ENCODE results near the gene C20orf96. TPM values are rescaled to one million over a fixed set of nuclear protein-coding genes. Genes with fewer than 3 reads are reported as not detected.

C20orf96 gene
- total and polyA plus RNA-seq, 2 donors (not counting 3 experiments of a cell fraction or from before 2014, with no cell fraction given), result 17.0 to 17.2 TPM

DNA sequence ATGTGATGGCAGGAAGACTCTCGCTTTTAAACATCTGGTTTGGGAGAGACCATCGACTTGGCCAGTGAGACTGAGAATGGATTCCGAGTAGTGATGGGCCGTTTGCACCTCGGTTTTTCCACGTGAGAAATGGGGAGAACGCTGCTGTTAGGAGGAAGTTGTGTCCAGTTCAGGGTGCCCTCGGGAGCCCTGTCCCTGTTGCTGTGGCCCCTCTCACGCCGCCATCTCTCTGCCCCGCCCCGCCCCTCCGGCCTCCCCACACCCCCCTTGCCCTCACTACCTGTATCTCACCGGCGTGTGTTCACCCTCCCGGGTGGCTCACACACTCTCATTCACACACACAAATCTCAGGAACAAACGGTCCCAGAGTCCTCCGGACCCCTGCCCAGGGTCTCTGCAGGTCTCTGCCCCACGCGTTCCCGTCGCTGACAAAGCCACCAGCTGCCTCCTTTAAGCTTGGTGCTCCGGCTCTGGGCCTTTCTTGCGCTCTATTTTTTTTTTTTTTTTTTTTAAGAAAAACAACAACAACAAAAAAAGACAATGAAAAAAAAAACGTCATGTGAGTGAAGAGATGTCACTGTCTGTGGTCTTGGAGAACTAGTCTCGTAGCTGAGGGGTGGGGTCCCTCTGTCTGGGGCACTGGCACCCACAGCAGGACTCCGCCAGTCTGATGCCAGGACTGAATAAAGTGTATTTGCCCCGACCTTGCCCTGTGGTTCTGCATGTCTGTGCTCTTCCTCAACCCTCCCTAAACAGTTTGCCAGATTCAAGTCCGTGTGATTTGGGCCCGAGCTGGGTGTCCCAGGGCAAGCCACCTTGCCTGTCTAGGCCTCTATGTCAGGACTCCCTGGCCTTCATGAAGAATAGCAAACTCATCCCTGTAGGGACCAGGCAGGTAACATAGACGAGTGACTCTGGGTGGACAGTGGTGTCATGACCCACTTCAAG is 37.8 kb upstream of the C20orf96 start:
- H3K79me2 ChIP-seq (ENCODE audit: control insufficient read depth, insufficient read depth, low read length), result peaks cover 15% of the 10 kb centered on the region
- peak overlapping the region in 2 of 3 experiments; percentile 69 to 73 for H3K4me3 ChIP-seq (replicated peaks in 1 of 3; ENCODE audit: insufficient read depth in 1 of 3, low read depth in 1 of 3, low read length in 3 of 3)
- no peak for DNase-seq (ENCODE audit: low read depth, low spot score)
- H3K4me2 ChIP-seq (ENCODE audit: insufficient read depth, low read length), result peak overlapping the region; percentile 84
- FAIRE-seq, result no peak
- POLR2A ChIA-PET, result no interaction called here
- CTCF ChIA-PET, result interaction anchor here (0.6 to 4.6 kb wide), 6 partner anchors 10 to 70 kb away, joined by 3 to 66 read pairs (median 42); partner anchors contain the start of genes DEFB132, NRSN2 and ZCCHC3
- intact Hi-C loops (cut with micrococcal nuclease), result no loop called here
- H3K27me3 ChIP-seq (ENCODE audit: control insufficient read depth in 2 of 2, insufficient read depth in 2 of 2, low read length in 2 of 2), result no peaks in the 10 kb centered on the region
- H2AFZ ChIP-seq (ENCODE audit: low read depth, low read length), result no peak overlapping the region
- H3K9me1 ChIP-seq (replicated peaks; ENCODE audit: control insufficient read depth, extremely low read depth, insufficient read depth, low read length), result no peaks in the 10 kb centered on the region
- BruUV-seq (replicated peaks), result no TSS peak
- dilution Hi-C loops (cut with MboI; ENCODE audit: extremely low pct_ligation_motif_present, low sequenced_read_pairs), result no loop called here
- peaks cover 25% of the 10 kb centered on the region for H3K4me1 ChIP-seq (ENCODE audit: control insufficient read depth, extremely low read depth, insufficient read depth, low read length)
- no peaks in the 10 kb centered on the region for H3K36me3 ChIP-seq (ENCODE audit: control insufficient read depth in 2 of 2, extremely low read depth in 1 of 2, insufficient read depth in 2 of 2, low read length in 2 of 2)
- H3K9me3 ChIP-seq (replicated peaks; ENCODE audit: control insufficient read depth, insufficient read depth, low read length), result no peaks in the 10 kb centered on the region
- no peak overlapping the region for H3K27ac ChIP-seq (ENCODE audit: insufficient read depth, low read depth, low read length)
- H3K9ac ChIP-seq (replicated peaks; ENCODE audit: extremely low read depth, insufficient read depth, low read length), result peak overlapping the region; percentile 64
- TF ChIP-seq EZH2 (IDR thresholded peaks at IDR 0.05; ENCODE audit: borderline replicate concordance, low read depth, low read length, severe bottlenecking), result no peak
- H4K20me1 ChIP-seq (replicated peaks; ENCODE audit: control insufficient read depth, extremely low read depth, insufficient read depth, low read length), result no peaks in the 10 kb centered on the region

DNA sequence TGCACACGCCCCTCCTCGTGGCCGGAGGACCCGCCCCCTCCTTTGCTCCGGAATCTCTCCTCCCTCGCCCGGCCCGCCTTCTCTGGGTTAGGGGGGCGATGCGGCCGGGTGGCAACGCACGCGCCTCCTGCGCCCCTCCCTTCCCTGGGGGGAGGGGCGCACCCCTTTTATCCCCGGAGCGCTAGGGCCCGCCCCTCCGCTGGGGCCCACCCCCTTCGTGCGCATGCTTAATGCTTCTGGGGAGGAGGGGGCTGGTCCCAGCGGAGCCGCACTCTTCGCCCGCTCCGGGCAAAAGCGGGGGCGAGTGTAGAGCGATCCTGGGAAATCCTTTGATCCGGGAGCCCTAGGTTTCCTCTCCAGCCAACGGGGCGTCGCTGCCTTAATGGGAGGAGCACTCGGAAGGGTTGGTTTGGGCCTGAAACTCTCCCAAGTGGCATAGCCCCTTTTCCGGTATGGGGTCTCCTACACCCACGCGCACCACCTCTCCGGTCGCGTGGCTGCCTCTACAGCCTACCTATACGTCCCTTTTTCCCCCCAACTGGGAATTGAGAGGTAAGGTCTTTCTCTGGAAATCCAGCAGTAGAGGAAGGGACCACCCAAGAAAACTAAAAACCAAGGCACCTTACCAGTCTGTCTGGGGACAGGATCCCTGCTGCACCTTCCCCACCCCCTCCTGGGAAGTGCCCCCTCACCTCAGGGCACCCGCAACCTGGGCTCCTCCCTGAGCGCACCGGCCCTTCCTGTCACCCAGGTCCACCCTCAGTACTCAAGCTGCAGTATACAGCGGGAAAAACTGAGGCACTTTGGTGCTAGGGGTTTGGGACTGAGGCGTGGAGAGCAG is 36.9 kb upstream of the C20orf96 start:
- no peaks in the 10 kb centered on the region for H3K9me3 ChIP-seq (replicated peaks; ENCODE audit: control insufficient read depth, insufficient read depth, low read length)
- H3K4me2 ChIP-seq (ENCODE audit: insufficient read depth, low read length), result peak overlapping the region; percentile 84
- TF ChIP-seq FOS (IDR thresholded peaks at IDR 0.05; ENCODE audit: borderline replicate concordance, insufficient read depth, low read length) (no peak), POLR2A (IDR thresholded peaks at IDR 0.05; ENCODE audit: low read depth, low read length) (peak; percentile 39), POLR2AphosphoS5 (IDR thresholded peaks at IDR 0.05; ENCODE audit: insufficient read depth, low read depth, low read length) (peak; percentile 62), GATA2 (IDR thresholded peaks at IDR 0.05; ENCODE audit: insufficient read depth, insufficient read length, low read depth, low read length) (no peak), JUN (IDR thresholded peaks at IDR 0.05; ENCODE audit: borderline replicate concordance, insufficient read depth, insufficient read length, low read depth) (no peak), EZH2 (IDR thresholded peaks at IDR 0.05; ENCODE audit: borderline replicate concordance, low read depth, low read length, severe bottlenecking) (no peak), MYC (IDR thresholded peaks at IDR 0.05; ENCODE audit: low read depth, low read length) (peak; percentile 44)
- TF ChIP-seq, protein P1, sequence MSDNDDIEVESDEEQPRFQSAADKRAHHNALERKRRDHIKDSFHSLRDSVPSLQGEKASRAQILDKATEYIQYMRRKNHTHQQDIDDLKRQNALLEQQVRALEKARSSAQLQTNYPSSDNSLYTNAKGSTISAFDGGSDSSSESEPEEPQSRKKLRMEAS (IDR thresholded peaks at IDR 0.05; ENCODE audit: insufficient read depth, insufficient read length), result peak; percentile 37
- TF ChIP-seq, protein P2, sequence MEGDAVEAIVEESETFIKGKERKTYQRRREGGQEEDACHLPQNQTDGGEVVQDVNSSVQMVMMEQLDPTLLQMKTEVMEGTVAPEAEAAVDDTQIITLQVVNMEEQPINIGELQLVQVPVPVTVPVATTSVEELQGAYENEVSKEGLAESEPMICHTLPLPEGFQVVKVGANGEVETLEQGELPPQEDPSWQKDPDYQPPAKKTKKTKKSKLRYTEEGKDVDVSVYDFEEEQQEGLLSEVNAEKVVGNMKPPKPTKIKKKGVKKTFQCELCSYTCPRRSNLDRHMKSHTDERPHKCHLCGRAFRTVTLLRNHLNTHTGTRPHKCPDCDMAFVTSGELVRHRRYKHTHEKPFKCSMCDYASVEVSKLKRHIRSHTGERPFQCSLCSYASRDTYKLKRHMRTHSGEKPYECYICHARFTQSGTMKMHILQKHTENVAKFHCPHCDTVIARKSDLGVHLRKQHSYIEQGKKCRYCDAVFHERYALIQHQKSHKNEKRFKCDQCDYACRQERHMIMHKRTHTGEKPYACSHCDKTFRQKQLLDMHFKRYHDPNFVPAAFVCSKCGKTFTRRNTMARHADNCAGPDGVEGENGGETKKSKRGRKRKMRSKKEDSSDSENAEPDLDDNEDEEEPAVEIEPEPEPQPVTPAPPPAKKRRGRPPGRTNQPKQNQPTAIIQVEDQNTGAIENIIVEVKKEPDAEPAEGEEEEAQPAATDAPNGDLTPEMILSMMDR (IDR thresholded peaks at IDR 0.05; ENCODE audit: extremely low read depth in 1 of 2, insufficient read depth in 1 of 2, low read depth in 1 of 2, low read length in 2 of 2), result no peak
- no peak overlapping the region for H2AFZ ChIP-seq (ENCODE audit: low read depth, low read length)
- DNase-seq (ENCODE audit: low read depth, low spot score) (peak; percentile 92), FAIRE-seq (peak; percentile 81)
- H3K27me3 ChIP-seq (ENCODE audit: control insufficient read depth in 2 of 2, insufficient read depth in 2 of 2, low read length in 2 of 2), result no peaks in the 10 kb centered on the region
- BruUV-seq (replicated peaks), result TSS peak; percentile 43
- peaks cover 15% of the 10 kb centered on the region for H3K79me2 ChIP-seq (ENCODE audit: control insufficient read depth, insufficient read depth, low read length)
- ChIA-PET CTCF (interaction anchor here (0.6 to 4.6 kb wide), 3 partner anchors 9 to 28 kb away, joined by 3 to 42 read pairs (median 42); partner anchors contain the start of genes NRSN2 and ZCCHC3), POLR2A (interaction anchor here (1.0 kb wide), 1 partner anchor 29 kb away, joined by 4 read pairs; no protein-coding TSS in a partner anchor)
- peak overlapping the region; percentile 54 to 73 (median 69) for H3K4me3 ChIP-seq (replicated peaks in 1 of 3; ENCODE audit: insufficient read depth in 1 of 3, low read depth in 1 of 3, low read length in 3 of 3)
- intact Hi-C loops (cut with micrococcal nuclease), result loop anchor here (1.0 kb wide), 2 partner anchors 20 to 37 kb away; partner anchors contain the start of genes C20orf96 and NRSN2
- H4K20me1 ChIP-seq (replicated peaks; ENCODE audit: control insufficient read depth, extremely low read depth, insufficient read depth, low read length), result no peaks in the 10 kb centered on the region
- peaks cover 25% of the 10 kb centered on the region for H3K4me1 ChIP-seq (ENCODE audit: control insufficient read depth, extremely low read depth, insufficient read depth, low read length)
- H3K9me1 ChIP-seq (replicated peaks; ENCODE audit: control insufficient read depth, extremely low read depth, insufficient read depth, low read length), result no peaks in the 10 kb centered on the region
- H3K27ac ChIP-seq (ENCODE audit: insufficient read depth, low read depth, low read length), result no peak overlapping the region
- peak overlapping the region; percentile 64 for H3K9ac ChIP-seq (replicated peaks; ENCODE audit: extremely low read depth, insufficient read depth, low read length)
- dilution Hi-C loops (cut with MboI; ENCODE audit: extremely low pct_ligation_motif_present, low sequenced_read_pairs), result no loop called here
- no peaks in the 10 kb centered on the region for H3K36me3 ChIP-seq (ENCODE audit: control insufficient read depth in 2 of 2, extremely low read depth in 1 of 2, insufficient read depth in 2 of 2, low read length in 2 of 2)
